HTERT RPE-1 (cell line): Measurements from ENCODE around the gene CFAP74.
"Not testable (repeated sequence)": the region's sequence is repeated elsewhere in the genome, so short reads cannot be mapped to it uniquely, and the experiment has no call there.

Source experiments
- in situ Hi-C: fragments of 300-500 bp; cut with MboI; formaldehyde crosslinking; loops from 4 replicates; pipeline ENCODE4 v1.14.3; 2020; ENCODE audit warnings: low sequenced_read_pairs

The CFAP74 gene

DNA sequence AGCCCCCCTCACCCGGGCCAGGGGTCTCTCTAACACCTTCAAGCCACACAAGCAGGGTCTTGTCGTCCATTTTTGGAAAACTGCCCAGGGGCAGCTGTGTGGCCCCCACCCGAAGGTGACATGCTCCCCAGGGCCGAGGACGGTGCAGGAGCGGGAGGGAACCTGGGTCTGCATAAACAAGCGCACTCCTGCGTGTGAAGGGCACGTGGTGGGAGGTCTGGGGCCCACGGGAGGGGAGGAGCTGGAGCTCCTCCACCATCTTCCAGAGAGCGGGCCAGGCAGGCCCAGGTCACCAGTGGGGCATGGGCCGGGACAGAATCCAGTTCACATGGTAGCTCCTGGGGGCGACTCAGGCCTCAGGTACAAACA lies 16.5 kb downstream of the CFAP74 start:
- in situ Hi-C loops, result no loop called here

DNA sequence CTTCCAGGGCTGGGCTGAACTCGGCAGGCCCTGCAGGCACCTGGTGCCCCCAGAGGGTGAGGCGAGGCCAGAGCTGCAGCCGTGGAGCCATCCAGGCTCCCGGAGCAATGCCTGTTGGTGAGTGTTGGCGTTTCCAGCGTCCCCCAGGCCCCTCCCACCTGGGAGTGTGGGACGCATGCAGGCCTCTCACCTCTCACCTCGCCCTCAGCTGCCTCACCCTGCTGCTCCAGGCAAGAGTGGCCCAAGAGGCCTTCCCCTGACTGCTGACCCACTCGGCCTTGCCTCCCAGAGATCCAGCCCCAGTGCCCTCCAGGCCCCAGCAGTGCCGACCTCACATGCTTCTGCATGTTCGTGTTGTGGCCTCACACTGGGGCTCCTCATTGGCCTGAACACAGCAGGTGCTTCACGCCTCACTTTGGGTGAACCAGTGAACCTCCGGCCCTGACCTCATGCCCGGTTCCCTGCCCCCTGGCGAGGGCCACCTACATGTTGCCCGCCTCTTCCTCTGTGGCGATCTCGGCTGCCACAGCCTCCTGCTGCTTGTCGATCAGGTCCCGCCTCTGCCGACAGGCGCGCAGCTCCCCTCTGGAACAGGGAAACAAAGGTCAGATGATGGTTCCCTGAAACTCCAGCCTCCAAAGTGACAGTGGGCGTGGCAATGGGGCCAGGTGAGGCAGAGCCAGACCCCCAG lies 17.0 kb downstream of the CFAP74 start:
- in situ Hi-C loops, result no loop called here

DNA sequence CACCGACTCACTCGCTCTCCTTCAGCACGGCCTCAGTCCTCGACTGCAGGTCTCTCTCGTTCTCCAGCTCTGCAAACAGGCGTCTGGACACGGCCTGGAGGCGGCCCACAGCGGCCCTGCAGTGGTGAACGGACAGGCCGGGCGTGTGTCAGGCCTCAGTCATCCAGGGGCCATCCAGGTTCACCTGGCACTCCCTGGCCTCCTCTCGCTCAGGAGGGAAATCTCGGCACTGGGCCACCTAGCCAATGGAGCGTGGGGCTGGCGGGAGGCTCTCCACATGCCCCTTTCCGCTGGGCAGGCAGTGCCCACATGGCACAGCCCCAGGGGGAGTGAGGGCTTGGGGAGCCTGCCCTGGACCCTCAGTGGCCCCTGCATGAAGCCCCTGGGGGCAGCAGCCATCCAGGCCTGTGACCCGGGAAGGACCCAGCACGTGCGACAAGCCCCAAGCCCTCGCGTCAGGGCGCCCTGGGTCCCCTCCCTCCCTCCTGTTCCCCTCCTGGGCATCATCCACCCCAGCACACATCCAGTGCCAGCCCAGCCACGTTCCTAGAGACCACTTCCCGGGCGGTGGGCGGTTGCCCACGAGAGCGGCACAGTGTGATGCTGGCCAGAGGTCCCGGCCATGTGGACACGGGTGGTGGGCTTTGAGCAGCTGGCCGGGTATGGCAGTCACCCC lies 18.1 kb downstream of the CFAP74 start:
- in situ Hi-C loops, result no loop called here

DNA sequence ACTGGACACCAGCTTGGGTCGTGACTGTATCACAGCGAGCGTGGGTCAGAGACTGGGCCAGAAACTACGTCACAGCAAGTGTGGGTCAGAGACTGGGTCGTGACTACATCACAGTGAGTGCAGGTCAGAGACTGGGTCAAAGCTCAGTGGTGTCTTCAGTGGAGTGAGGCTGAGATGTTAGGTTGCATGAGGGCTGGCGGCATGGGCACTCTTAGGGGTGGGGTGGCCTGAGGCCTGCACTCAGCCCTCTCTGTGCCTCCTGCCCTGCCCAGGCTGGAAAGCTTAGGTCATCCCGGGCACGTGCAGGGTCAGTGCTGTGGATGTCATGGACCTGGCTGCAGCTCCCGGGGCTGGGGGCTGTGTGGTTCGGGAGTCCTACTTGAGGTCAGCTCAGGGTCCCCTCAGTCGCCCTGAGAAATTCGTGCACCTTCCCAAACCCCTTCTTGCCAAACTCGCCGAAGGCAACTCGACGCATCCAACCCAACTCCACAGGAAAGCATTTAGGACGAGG lies 19.0 kb downstream of the CFAP74 start:
- in situ Hi-C loops, result no loop called here

DNA sequence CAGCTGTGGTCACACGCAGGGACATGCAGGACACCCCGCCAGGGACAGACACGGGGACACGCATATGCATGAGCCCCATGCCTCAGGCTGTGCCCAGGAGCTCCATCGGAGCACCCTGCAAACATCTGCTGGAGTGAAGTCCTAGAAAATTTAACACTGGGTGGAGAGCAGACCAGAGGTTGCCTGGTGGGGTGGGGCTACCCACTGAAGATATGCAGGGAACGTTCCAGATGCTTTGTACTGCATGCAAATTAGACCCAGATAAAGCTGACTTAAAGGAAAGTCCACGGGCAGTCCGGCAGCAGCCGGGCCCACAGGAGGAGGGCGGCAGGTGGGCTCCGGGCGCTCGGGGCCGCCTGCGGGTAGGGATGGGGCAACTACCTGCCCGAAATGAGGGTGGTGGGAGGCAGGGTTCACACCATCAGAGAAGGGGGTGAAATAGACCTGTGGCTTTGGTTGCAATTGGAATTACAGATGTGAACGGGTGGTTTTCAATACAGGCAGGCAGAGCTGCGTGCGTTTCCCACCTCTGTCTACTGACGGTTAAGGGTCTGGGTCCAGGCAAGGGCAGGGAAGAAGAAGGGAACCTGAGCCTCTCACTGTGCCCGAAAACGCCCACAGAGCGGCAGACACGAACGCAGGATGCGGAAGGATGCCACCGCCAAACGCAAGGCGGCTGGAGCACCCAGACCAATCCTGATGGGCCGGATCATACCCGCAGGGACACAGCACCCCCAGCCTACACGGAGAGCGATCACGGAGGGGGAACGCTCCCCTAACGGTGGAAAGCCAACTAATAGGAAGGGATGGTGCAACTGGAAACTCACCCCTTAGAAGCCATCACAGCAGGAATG lies 21.0 kb downstream of the CFAP74 start:
- in situ Hi-C loops, result no loop called here

DNA sequence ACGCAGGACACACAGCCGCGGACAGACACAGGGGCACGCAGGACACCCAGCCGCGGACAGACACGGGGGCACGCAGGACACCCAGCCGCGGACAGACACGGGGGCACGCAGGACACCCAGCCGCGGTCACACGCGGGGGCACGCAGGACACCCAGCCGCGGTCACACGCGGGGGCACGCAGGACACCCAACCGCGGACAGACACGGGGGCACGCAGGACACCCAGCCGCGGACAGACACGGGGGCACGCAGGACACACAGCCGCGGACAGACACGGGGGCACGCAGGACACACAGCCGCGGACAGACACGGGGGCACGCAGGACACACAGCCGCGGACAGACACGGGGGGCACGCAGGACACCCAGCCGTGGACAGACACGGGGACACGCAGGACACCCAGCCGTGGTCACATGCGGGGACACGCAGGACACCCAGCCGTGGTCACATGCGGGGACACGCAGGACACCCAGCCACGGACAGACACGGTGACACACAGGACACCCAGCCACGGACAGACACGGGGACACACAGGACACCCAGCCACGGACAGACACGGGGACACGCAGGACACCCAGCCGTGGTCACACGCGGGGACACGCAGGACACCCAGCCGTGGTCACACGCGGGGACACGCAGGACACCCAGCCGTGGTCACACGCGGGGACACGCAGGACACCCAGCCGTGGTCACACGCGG lies 21.8 kb downstream of the CFAP74 start:
- in situ Hi-C loops, result not testable (repeated sequence)

DNA sequence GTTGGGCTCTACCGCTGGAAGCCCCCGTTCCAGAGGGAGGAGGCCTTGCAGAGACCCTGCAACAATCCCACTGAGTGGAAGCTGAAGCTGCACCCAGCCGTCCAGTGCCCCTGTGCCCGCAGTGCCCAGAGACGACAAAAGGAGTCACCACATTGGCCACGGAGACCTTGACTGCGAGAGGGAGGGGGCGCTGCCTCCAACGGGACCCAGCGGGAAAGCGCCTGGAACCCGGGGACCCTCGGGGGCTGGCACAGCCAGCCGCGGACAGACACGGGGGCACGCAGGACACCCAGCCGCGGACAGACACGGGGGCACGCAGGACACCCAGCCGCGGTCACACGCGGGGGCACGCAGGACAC lies 22.5 kb downstream of the CFAP74 start:
- in situ Hi-C loops, result no loop called here

DNA sequence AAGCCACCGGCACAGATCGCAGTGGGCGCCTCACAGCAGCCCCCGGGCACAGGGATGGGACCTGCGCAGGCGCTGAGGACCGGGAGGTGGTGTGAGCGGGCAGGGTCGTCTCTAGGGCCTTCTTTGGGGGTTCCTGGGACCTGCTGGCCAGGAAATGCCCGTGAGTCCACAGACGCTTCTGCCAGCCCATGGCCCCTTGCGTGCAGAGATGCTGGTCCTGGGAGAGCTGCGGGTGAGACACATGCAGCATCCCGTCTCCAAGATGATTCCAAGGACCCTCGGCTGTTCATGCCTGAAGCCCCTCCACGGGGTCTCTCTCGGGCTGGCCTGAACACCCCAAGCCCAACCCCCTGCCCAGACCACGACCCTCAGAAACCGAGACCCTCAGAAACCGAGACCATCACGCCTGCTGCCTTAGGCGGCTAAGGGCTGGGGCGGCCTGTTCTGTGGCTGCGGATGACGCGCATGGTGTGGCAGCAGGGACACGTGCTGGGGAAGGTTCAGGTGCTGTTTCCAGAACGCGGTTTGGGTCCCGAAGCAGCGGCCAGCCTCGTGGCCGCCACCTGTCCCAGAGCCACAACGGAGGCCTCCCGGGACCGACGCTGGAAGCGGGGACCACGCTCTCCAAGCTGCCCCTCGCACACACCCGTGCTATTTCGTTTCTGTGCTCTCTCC lies 23.0 kb downstream of the CFAP74 start:
- in situ Hi-C loops, result no loop called here

DNA sequence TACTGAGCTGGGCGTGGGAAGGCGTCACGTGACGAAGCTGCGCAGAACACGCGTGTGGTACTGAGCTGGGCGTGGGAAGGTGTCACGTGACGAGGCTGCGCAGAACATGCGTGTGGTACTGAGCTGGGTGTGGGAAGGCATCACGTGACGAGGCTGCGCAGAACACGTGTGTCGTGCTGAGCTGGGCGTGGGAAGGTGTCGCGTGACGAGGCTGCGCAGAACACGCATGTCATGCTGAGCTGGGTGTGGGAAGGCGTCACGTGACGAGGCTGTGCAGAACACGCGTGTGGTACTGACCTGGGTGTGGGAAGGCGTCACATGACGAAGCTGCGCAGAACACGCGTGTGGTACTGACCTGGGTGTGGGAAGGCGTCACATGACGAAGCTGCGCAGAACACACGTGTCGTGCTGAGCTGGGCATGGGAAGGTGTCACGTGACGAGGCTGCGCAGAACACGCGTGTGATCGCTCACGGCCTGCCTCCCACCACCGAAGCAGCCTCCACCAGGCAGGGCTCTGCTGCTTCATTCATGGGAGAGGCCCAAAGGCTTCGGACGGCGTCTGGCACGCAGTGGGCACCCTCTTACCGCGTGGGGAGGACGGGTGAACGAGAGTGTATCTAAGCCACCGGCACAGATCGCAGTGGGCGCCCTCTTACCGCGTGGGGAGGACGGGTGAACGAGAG lies 24.0 kb downstream of the CFAP74 start:
- in situ Hi-C loops, result no loop called here

DNA sequence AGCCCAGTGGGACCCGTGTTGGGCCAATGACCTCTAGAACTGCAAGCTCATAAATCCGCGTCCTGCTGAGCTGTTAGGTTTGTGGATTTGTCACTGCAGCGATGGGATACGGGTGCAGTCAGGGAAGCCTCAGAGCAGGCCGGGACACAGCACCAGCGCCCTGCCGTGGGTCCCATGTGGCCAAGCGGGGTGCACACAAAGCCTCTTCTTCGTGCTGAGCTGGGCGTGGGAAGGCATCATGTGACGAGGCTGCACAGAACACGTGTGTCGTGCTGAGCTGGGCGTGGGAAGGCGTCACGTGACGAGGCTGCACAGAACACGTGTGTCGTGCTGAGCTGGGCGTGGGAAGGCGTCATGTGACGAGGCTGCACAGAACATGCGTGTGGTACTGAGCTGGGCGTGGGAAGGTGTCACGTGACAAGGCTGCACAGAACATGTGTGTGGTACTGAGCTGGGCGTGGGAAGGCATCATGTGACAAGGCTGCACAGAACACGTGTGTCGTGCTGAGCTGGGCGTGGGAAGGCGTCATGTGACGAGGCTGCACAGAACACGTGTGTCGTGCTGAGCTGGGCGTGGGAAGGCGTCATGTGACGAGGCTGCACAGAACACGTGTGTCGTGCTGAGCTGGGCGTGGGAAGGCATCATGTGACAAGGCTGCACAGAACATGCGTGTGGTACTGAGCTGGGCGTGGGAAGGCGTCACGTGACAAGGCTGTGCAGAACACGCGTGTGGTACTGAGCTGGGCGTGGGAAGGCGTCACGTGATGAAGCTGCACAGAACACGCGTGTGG lies 24.7 kb downstream of the CFAP74 start:
- in situ Hi-C loops, result not testable (repeated sequence)

DNA sequence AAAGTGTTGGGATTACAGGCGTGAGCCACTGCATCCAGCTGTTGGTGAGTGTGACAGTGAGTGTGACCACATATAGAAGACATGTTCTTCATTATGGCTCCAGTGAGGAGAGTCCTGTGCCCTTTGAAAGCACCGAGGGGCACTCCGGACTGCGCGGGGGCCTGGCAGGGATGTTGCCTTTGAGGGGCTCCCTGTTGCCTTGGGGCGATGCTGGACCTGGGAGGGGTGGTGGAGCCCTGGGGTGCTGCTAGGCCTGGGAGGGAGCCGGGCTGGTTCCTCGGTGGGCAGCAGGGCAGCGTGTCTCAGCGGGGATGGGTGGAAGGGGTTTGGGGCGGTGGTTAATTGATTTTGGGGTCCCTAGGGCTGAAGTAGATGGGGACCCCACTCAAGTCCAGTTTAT lies 25.5 kb downstream of the CFAP74 start:
- in situ Hi-C loops, result no loop called here

DNA sequence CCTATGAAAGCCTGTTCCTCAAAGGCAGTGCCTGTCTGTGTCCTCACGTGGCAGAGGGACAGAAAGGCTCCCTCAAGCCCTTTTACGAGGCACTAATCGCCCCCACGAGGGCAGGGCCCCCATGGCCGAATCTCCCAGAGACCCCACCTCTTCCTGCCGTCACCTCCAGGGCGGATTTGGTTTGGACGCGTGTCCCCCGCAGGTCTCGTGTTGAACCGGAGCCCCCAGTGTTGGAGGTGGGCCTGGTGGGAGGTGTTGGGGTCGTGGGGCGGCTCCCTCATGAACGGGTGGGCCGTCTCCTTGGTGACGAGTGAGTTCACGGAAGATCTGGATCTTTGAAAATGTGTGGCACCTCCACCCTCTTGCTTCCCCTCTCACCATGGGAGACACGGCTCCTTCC lies 27.6 kb downstream of the CFAP74 start:
- in situ Hi-C loops, result no loop called here

DNA sequence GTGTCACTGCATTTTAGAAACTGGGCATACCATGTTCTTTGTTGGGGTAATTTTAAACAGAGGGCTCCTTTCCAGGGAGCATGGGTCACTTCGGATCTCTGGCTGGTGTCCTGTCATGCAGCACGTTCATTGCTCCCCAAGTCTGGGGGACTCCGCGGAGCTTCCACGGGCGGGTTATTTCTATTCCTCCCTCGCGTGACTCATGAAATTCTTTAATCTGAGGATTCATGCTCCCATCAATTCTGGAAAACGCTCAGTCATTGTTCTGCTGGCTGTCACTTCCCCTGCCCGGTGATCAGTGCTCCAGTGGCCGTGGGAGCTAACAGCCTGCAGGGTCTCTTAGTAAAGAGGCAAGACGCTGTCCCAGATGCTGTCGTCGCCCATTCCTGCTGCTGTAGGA lies 28.1 kb downstream of the CFAP74 start:
- in situ Hi-C loops, result no loop called here

DNA sequence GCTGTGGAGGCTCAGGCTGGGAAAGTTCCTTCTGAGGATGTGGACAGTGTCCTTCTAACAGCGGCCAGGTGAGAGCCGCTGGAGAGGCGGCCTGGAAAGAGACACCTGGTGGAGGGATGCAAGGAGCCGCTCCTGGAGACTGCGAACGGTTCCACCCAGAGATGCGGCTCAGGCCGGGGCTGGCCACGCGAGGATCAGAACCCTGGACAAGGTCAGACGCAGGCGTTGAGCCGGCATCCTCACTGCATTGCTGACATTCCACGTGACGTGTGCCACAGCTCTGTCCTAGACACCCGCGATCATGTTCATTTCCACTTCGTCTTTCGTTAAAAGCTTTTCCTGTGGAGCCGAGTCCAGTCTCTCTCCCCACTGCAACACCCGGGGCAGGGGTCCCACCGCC lies 28.8 kb downstream of the CFAP74 start:
- in situ Hi-C loops, result no loop called here

DNA sequence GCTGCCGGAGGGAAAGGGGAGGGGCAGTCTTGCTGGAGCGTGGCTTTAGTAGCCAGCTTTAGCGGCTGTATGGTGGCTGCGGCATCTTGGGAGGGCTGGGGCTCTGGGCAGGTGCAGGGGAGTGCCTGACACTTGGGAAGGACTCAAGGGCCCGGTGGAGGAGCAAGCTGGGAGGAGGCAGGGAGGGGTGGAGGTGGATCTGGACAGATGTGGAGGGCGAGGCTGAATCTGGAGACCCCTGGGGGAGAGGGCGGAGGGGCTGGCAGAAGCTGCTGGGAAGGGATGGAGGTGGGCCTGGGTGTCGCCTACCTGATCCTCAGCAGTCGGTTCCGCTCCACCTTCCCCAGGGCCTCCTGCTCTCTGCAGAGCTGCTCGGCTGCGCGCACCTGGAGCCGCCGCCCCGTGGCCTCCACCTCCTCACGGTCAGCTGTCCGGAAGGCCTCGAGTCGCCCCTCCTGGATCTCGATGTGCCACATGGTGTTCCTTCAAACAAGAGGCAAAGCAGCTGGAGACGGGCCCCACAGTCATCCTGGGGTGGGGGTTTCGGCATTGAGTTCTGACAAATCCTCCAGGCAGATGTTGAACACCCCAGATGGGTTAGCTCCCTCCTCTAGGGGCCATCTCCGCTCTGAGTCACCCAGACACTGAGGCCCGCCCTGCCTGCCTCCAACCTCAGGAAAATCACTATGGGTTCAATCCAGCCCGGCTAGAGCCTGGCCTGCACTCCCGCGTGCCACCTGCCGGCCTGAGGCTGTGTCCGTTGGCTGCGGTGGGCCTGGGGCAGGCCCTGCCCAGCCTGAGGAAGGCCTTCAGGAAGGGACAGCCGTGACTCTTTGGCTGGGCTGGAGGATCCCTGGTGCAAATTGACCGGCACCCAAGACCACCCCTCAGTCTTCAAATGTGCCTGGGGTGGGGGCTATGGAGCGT lies 29.6 kb downstream of the CFAP74 start:
- in situ Hi-C loops, result no loop called here

DNA sequence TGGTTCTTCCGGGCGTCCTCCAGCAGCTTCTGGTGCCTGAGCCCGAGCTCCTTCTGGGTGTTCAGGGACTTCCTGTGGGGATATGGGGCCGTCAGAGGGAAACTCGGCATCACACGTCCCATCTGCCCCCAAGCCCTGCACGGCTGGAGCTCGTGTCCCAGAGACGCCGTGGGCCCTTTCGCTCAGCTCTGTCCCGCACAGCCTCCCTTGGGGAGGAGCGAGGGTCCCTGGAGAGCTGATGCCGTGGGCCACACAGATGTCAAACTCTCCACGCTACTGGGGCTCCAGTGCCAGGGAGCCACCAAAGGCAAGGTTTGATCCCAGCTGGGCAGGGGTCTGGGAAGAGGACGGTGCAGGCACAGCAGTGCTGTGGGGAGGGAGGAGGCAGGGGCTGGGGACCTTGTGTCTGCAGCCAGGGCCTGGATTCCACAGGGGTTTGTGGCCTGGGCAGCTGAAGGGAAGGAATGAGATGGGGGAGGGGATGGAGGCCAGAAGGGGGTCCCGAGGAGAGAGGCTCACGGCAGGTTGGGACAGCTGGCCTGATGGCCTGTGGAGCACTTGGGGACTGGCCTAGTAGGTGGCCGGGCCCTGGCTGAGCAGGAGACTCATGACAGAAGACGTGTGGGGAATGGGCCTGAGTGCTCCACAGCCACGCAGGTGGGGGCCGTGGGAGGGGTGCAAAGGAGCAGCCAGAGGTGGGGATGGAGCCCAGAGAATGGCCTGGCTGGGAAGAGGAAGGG lies 30.4 kb downstream of the CFAP74 start:
- in situ Hi-C loops, result no loop called here

DNA sequence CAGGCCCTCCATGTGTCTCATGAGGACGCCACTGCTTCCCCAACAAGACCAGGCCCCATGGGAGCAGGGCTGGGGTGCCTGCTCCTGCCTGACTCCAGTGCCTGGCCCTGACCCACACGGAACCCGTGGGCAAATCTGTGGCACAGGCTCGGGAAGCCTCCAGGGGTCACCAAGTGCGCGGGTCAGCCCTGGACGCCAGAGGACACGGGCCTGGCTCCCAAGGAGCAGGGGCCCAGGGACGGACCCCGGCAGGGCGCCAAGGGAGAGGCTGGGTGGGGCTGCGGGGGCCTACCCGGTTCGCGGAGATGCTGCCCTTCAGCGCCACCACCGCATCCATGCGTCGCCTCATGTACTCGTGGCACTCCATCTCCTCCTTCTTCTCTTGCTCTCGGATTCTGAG lies 31.9 kb downstream of the CFAP74 start:
- in situ Hi-C loops, result no loop called here

DNA sequence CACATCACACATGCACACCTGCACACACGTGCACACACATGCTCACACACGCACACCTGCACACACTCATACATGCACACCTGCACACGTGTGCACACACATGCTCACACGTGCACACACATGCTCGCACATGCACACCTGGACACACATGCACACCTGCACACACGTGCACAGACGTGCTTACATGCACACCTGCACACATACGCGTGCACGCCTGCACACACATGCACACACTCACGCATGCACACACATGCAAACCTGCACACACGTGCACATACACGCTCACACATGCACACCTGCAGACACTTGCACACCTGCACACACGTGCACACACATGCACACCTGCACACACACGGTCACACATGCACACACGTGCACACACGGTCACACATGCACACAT lies 32.6 kb downstream of the CFAP74 start:
- in situ Hi-C loops, result no loop called here
